ENCODE results near the gene YPEL5. TPM values are rescaled to one million over a fixed set of nuclear protein-coding genes. Genes with fewer than 3 reads are reported as not detected.

Gene YPEL5
- total RNA-seq, 2 donors from 2014 or later = 81.8 to 123 TPM

- H3K4me3 ChIP-seq = peak overlapping the region; percentile 21 to 99
- intact Hi-C loops (cut with DNase I) = no loop called here
- H3K27ac ChIP-seq = peak overlapping the region; percentile 99 to 100
- H3K27me3 ChIP-seq (replicated peaks; ENCODE audit: insufficient read depth) = no peaks in the 10 kb centered on the region
- TF ChIP-seq POLR2AphosphoS5 (IDR thresholded peaks at IDR 0.05) = no peak
- no peaks in the 10 kb centered on the region for H3K9me3 ChIP-seq
- H3K36me3 ChIP-seq = no peaks in the 10 kb centered on the region
- peaks cover 7% of the 10 kb centered on the region for H3K4me1 ChIP-seq (replicated peaks)
- DNase-seq (ENCODE audit: low spot score) = no peak
- 40% methylated on average over 8 of the region's 8 CpGs for WGBS
Measured at GRCh38 chr2:30145826-30146336, 926 bp upstream of the YPEL5 start.

GRCh38 chr2:30147196-30147714 is 448 bp downstream of the YPEL5 start:
- Histone ChIP-seq H3K9me3 (no peaks in the 10 kb centered on the region), H3K36me3 (no peaks in the 10 kb centered on the region), H3K4me1 (replicated peaks) (peaks cover 9% of the 10 kb centered on the region), H3K4me3 (peak overlapping the region; percentile 97 to 99), H3K27me3 (replicated peaks; ENCODE audit: insufficient read depth) (no peaks in the 10 kb centered on the region), H3K27ac (peak overlapping the region; percentile 99 to 100)
- intact Hi-C loops (cut with DNase I) = no loop called here
- TF ChIP-seq POLR2A (IDR thresholded peaks at IDR 0.05) (no peak), CTCF (IDR thresholded peaks at IDR 0.05) (no peak), POLR2AphosphoS5 (IDR thresholded peaks at IDR 0.05) (no peak)
- DNase-seq (ENCODE audit: low spot score) = no peak
- WGBS = 0% methylated on average over 20 of the region's 79 CpGs

GRCh38 chr2:30147715-30148610 is 1.2 kb downstream of the YPEL5 start:
- no peaks in the 10 kb centered on the region for H3K36me3 ChIP-seq
- peak; percentile 77 for DNase-seq (ENCODE audit: low spot score)
- H3K27me3 ChIP-seq (replicated peaks; ENCODE audit: insufficient read depth) = no peaks in the 10 kb centered on the region
- peaks cover 12% of the 10 kb centered on the region for H3K4me1 ChIP-seq (replicated peaks)
- H3K9me3 ChIP-seq = no peaks in the 10 kb centered on the region
- WGBS = 14% methylated on average over 19 of the region's 50 CpGs
- peak overlapping the region; percentile 97 to 99 for H3K4me3 ChIP-seq
- intact Hi-C loops (cut with DNase I) = no loop called here
- H3K27ac ChIP-seq = peak overlapping the region; percentile 99 to 100
- peak; percentile 85 for TF ChIP-seq POLR2A (IDR thresholded peaks at IDR 0.05)
- TF ChIP-seq POLR2AphosphoS5 (IDR thresholded peaks at IDR 0.05) = peak; percentile 74
- TF ChIP-seq CTCF (IDR thresholded peaks at IDR 0.05) = peak; percentile 31 to 77 (median 54)

- Histone ChIP-seq H3K36me3 (no peaks in the 10 kb centered on the region), H3K27me3 (replicated peaks; ENCODE audit: insufficient read depth) (no peaks in the 10 kb centered on the region), H3K4me3 (no peak overlapping the region), H3K27ac (no peak overlapping the region), H3K4me1 (replicated peaks) (peaks cover 12% of the 10 kb centered on the region), H3K9me3 (no peaks in the 10 kb centered on the region)
- intact Hi-C loops (cut with DNase I) = no loop called here
- 64% methylated on average over 4 of the region's 4 CpGs for WGBS
- no peak for TF ChIP-seq POLR2A (IDR thresholded peaks at IDR 0.05)
- no peak for TF ChIP-seq CTCF (IDR thresholded peaks at IDR 0.05)
- TF ChIP-seq POLR2AphosphoS5 (IDR thresholded peaks at IDR 0.05) = no peak
- DNase-seq (ENCODE audit: low spot score) = no peak
Measured at GRCh38 chr2:30148850-30149249, 2.0 kb downstream of the YPEL5 start.

GRCh38 chr2:30149513-30149912 is 2.7 kb downstream of the YPEL5 start:
- no peak for DNase-seq (ENCODE audit: low spot score)
- Histone ChIP-seq H3K9me3 (no peaks in the 10 kb centered on the region), H3K4me1 (replicated peaks) (peaks cover 13% of the 10 kb centered on the region), H3K4me3 (no peak overlapping the region), H3K27ac (no peak overlapping the region), H3K27me3 (replicated peaks; ENCODE audit: insufficient read depth) (no peaks in the 10 kb centered on the region), H3K36me3 (no peaks in the 10 kb centered on the region)
- 26% methylated on average over 6 of the region's 6 CpGs for WGBS
- no peak for TF ChIP-seq POLR2A (IDR thresholded peaks at IDR 0.05)
- TF ChIP-seq CTCF (IDR thresholded peaks at IDR 0.05) = no peak
- TF ChIP-seq POLR2AphosphoS5 (IDR thresholded peaks at IDR 0.05) = no peak
- intact Hi-C loops (cut with DNase I) = no loop called here
